Activated CD4-positive, alpha-beta T cell treated with anti-CD3 and anti-CD28 coated beads, Interleukin-2, amount 50 U/mL, for 4 hours (primary cell): ENCODE results near the gene CFAP210.
"Not testable (repeated sequence)": the region's sequence is repeated elsewhere in the genome, so short reads cannot be mapped to it uniquely, and the experiment has no call there.

Source experiments
- DNase-seq, 2 experiments: peaks; one replicate each; pipeline ENCODE4 v3.0.0-alpha.2; 2020

The CFAP210 gene

DNA sequence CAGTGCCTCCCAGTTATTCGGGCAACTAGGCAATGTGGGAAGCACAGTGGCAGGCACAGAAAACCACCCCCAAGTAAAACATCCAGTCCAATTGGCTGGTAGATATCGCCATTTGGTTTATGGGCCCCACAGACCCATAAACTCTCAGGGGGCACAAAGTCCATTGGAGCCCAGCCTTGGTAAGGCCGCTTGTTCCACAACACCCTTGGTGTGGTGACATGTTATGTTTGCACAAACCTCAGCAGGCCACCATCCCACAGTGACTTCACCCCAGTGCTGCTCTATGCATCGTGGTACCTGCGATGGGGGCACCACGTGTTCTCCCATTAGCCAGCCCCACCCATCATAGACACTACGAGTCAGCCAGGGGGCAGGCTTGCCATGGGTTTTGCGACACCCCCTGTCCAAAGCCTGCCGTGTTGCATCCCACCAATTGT lies 18.6 kb upstream of the CFAP210 start:
- DNase-seq = no peak

DNA sequence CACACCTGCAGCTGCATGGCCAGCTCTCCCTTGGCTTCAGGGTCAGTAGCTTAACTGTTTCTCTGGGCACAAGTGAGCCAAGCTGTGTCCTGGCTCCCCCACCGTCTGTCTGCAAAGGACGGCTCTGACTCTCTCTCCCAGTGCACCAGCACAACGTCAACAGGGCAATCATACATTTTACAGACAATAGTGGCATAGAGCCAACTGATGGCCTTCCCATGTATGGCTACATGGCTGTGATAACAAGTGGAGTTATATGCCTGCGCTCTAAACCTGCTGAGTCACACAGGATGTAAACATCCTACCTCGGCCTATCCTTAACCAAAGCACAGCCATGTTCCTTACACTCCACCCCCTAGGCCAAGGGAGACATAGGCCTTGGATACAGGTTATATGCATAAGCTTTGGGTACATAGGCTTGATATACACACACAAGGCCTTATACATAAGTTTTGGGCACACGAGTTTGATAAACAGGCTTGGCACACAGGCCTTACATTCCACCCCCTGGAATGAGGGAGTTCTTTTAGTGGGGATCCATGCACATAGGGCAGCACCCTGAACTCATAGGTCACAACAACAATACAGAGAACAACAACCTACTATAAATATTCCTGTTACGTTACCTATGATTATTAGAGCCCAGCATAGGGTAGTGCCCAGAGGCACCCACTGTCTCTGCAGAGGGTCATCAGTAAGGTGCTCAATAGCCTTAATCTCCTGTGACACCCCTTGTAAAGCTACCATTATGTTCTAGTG lies 17.7 kb upstream of the CFAP210 start:
- no peak for DNase-seq

DNA sequence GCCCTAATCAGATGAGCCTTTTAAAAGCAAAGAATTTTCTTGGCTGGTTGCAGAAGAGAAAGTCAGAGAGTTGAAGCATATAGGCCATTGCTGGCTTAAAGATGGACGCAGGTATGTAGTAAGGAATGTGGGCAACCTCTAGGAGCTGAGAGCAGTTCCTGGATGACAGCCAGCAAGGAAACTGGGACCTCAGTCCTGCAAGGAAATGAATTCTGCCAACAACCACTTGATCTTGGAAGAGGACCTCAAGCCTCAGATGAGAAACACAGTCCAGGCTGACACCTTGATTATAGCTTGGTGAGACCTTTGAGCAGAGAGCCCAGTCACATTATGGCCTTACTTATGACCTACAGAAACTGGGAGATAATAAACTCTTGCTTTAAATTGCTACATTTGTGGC lies 15.8 kb upstream of the CFAP210 start:
- no peak for DNase-seq

DNA sequence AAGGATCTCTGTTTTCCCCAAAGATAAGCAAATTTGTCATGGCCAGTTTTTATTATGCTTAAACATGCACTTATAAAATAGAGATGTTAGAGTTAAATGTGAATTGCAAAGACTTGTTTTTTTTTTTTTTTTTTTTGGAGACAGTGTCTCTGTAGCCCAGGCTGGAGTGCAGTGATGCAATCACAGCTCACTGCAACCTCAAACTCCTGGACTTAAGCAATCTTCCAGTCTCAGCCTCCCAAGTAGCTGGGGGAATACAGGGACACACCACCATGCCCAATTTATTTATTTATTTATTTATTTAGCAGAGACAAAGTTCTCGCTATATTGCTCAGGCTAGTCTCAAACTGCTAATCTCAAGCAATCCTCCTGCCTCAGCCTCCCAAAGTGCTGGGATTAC lies 15.1 kb upstream of the CFAP210 start:
- no peak for DNase-seq

DNA sequence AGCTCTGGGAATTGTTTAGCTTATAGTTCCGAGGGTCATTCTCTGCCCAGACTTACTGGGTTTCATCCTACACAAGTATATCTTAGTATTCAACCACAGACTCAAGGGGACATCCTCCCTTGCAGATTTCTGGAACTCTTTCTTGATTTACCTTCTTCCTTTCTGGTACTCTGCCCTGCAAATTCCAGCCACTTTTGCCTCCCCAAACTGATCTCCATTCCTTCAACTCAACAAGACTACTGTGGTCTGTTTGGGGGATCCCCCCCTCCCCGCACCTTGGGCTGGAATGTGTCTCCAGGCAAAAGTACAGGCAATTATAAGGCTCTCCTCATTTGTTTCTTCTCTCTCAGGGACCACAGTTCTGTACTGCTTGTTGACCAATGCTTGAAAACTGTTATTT lies 13.4 kb upstream of the CFAP210 start:
- DNase-seq = no peak

DNA sequence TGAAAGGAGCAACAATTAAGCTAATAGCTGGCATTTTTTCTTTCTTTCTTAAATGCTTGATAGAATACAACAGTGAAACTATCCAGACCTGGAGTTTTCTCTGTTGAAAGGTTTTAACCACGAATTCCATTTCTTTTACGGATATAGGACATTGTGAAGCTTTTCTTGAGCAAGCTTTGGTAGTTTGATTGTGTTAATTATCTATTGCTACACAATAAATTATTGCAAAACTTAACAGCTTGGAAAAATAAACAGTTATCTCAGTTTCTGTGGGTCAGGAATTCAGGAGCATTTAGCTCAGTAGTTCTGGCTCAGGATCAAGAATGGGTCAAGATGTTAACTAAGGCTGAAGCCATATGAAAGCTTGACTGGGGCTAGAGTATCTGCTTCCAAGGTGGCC lies 11.7 kb upstream of the CFAP210 start:
- DNase-seq = no peak

DNA sequence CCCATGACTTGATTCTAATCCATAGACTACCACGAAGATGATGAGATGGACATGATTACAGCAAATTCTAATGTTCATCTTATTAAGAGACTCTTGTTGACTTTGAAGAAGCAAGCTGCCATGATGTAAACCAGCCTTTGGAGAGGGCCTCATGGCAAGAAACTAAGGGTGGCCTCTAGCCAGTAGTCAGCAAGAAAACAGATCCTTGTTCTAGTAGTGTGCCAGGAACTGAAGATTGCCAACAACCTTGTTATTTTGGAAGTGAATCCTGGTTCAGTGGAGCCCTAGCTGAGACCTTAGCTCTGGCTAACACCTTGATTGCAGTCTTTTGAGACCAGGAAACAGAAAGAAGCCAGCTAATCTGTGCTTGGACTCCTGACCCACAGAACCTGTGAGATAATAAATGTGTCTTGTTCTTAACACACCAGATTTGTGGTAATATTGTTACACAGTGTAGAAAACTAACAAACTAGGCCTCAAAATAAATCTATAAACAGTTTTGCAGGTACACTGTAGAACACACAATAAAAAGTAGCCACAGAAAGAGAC lies 10.0 kb upstream of the CFAP210 start:
- no peak for DNase-seq

DNA sequence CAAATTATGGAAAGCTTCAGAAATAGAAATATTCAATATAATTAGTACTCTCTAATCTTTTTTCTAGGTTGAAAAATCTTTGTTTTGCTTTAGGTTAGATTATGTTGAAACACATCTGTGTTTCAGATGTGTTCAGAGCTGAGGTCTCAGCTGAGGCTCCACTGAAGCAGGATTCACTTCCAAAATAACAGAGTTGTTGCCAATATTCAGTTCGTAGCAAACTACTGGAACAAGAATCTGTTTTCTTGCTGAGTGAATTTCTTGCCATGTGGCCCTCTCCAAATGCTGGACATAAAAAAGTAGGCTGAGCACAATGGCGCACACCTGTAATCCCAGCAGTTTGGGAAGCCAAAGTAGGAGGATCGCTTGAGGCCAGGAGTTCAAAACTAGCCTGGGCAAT lies 8.8 kb upstream of the CFAP210 start:
- no peak for DNase-seq

DNA sequence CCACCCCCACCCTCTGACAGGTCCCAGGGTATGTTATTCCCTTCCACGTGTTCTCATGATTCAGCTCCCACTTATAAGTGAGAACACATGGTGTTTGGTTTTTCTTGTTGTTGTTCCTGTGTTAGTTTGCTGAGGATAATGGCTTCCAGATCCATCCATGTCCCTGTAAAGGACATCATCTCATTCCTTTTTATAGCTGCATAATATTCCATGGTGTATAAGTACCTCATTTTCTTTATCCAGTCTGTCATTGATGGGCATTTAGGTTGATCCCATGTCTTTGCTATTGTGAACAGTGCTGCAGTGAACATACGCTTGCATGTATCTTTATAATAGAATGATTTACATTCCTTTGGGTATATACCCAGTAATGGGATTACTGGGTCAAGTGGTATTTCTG lies 5.0 kb upstream of the CFAP210 start:
- DNase-seq = not testable (repeated sequence)

DNA sequence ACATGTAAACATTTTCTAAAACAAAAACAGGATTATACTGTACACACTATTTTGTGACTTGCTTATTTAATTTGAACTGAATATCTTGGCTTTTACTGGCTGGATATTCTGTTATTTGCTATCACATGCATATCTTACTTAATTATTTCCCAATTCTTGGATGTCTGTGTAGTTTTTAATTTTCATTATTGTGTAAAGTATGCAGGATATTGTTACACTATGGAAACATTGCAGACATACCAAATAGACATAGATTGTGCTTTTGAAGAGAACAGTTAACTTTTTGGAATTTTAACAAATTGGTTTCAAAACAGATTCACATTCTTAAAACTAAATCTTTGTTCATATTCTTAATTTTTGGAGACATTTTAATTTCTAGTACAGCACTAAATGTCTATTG lies 2.2 kb upstream of the CFAP210 start:
- DNase-seq = no peak

DNA sequence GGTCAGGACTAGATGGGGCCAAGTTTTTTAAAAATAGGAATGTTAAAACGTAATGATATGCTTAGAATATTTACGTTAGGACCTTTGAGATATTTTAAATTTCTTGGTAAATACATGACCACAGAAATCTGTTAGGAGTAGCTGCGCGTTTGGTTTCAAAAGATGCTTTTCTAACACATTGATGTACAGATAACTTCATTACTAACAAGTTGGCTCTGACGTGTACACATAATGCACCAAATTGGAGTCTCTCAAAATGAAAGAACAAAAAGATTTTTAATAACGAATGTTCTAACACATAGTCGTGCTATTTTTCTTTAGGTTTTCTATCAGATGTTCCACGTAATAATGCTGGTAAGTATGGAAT lies 672 bp upstream of the CFAP210 start:
- DNase-seq = no peak

DNA sequence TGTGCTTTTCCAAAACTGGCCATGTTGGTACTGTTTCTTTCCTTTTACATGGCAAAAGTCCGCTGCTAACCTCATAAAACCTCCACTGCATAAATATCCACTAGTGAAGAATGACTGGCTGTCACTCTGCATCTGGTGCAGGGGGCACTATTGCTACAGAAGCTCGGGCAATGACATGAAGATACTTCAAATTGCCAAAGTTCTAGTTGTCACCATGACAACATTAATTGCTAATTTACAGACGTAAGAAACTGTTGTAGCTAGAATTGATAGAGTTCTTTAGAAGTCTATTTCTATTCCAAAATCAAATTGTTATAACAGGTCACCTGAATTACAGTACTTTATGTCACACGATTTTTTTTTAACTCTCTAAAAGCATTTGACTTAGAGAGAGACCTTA lies 845 bp downstream of the CFAP210 start:
- no peak for DNase-seq

DNA sequence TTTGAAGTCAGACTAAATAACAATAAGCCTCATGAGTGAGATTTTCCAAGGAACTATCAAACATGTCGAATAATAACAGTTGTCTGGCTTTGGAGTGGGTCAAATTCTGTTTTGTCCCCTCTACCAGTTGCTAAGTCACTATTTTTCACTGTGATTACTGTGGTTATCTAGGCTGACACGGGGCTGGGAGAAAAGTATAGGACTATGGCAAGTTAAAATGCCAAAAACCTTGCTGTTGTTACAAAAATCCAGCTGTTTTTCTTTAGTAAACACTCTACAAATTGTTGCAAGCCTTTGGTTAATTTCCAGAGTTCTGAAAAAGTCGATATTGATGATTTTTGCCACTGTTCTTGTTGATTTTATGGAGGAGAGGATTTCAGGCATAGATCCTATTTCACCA lies 1.5 kb downstream of the CFAP210 start:
- no peak for DNase-seq

DNA sequence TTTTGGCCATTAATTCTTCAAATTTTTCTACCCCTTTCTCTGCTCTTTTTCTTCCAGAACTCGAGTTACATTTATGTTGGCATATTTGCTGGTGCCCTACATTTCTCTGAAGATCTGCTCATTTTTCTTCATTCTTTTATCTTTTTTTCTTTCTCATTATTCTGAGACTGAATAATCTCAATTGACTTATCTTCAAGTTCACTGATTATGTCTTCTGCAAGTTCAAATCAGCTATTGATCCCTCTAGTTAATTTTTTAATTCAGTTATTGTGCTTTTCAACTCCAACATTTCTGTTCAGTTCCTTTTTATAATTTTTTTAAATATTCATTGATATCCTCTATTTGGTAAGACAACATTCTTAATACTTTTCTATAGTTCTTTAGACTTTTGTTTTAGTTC lies 3.2 kb downstream of the CFAP210 start:
- no peak for DNase-seq

DNA sequence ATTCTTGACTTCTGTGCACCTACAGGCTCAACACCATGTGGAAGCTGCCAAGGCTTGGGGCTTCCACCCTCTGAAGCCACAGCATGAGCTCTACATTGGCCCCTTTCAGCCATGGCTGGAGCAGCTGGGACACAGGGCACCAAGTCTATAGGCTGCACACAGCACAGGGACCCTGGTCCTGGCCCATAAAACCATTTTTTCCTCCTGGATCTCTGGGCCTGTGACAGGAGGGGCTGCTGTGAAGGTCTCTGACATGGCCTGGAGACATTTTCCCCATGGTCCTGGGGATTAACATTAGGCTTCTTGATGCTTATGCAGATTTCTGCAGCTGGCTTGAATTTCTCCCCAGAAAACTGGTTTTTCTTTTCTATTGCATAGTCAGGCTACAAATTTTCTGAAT lies 6.3 kb downstream of the CFAP210 start:
- DNase-seq = not testable (repeated sequence)

DNA sequence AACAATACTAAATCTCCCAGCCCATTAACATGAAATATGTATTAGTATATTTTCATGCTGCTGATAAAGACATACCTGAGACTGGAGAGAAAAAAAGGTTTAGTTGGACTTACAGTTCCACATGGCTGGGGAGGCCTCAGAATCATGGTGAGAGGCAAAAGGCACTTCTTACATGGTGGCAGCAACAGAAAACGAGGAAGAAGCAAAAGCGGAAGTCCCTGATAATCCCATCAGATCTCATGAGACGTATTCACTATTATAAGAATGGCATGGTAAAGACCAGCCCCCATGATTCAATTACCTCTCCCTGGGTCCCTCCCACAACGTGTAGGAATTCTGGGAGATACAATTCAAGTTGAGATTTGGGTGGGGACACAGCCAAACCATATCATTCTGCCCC lies 7.4 kb downstream of the CFAP210 start:
- not testable (repeated sequence) for DNase-seq

DNA sequence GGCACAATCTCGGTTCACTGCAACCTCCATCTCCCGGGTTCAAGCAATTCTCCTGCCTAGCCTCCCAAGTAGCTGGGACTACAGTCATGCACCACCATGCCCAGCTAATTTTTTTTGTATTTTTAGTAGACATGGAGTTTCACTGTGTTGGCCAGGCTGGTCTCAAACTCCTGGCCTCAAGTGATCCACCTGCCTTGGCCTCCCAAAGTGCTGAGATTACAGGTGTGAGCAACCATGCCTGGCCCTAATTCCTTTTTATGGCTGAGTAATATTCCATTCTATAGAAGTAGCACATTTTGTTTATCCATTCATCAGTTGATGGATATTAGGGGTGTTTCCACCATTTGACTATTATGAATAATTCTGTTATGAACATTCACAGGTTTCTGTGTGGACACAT lies 9.5 kb downstream of the CFAP210 start:
- DNase-seq = not testable (repeated sequence)

DNA sequence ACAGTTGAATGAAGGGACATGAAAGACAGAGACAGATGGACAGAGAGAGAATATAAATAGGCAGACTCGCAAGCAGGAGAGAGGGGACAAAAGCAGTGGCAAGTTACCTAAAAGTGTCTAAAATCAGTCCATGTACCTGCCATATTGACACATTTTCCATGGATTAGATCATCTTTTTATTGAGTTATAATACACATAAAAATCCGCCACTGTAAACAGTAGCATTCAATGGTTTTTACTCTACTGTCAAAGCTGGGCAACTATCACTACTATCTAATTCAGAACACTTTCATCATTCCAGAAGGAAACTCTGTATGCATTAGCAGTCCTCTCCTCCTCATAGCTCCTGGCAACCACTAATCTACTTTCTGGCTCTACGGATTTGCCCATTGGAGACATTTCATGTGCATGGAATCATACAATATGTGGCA lies 10.1 kb downstream of the CFAP210 start:
- no peak for DNase-seq

DNA sequence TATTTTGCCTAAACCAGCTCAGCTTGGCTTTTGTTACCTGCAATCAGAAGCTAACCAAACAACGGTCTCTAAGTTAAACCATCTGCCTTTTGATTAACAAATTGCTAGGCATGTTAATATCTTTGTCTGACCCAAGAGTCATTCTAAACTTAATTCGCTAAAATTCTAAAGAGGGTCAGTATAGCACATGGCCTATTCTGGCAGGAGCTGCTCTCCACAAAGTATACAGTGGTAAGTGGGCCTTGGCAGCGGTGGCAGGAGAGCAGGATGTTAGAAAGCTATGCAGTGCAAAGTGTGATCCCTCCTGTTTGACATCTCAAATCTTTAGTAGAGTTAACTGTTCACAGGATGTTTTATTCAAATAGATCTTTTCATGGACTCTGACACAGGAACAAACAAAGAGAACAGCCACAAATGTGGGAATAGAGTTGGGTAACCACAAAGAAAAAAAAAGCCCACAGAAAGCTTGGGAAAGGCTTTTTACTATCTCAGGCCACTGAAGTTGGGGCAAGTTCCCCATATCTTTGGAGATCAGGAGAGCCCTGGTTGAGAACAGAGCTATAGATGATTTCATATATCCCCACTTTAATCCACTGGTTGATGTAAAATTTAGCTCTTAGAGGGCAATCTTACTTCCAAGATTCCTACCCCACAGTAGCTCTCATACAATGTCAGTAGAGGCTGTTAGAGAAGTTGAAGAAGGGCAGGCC lies 10.6 kb downstream of the CFAP210 start:
- DNase-seq = no peak

DNA sequence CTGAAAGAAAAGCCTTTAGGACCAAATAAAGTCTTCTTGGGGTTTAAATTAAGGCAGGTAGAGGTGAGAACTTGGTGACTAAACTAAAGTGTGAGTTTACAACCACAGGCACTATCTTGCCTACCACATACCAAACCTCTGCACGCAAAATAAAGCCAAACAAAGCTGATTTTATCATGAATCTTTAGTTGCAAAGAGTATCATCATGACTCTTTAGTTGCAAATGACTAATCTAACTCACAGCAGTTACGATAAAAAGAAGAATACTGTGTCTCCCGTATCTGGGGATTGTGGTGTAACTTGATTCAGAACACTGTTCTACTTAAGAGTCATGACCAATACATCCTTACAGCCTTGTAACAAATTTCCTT lies 11.2 kb downstream of the CFAP210 start:
- DNase-seq = no peak

DNA sequence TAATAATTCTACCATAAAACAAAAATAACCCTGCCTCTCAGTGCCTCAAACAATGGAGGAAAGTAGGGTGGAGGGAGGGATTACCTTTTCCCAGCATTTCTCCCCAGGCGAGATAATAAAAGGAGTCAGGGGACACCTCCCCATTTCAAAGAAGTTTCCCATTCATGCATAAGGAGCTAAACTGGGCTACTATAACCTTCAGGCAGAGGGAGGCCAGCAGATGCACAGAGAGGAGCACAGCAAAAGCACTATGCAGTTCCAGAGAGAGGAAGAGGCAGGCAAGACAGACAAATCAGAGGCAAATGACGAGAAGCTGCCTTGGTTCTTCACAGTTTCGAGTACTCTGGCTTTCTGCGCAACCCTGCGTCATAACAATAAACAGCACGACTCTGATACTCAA lies 17.4 kb downstream of the CFAP210 start:
- no peak for DNase-seq

DNA sequence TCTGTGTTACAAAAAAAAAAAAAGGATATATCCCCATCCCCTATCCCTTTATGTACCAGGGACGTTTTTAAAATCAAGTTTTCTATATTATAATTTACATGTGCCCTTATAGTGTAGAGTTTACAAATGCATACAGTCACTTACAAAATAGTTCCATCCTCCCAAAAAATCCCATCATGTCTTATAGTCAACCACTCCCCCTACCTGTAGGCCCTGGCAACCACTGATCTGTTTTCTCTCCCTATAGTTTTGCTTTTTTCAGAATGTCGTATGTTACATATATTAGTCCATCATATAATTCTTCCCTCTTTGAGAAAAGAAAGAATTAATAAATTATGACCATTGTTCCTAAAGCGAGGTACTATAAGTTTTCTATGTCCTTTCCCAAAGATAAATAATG lies 17.8 kb downstream of the CFAP210 start:
- DNase-seq = no peak

DNA sequence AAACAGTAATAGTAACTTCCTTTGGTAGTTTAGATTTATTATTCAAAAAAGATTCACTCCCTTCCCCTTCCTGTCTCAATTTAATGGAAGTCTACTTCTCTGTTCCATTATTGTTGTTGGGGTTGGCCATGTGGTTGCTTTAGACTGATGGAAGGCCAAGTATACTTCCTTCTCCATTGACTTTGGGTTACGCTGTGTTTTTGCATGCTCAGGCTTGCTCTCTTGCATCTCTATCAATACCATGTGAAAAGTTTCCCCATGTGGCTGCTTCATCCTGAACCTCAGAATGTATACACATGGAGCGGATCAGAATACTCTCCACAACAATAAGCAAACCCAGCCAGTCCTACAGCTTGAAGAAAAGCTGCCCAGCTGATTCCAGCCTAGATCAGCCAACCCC lies 20.3 kb downstream of the CFAP210 start:
- DNase-seq = no peak

DNA sequence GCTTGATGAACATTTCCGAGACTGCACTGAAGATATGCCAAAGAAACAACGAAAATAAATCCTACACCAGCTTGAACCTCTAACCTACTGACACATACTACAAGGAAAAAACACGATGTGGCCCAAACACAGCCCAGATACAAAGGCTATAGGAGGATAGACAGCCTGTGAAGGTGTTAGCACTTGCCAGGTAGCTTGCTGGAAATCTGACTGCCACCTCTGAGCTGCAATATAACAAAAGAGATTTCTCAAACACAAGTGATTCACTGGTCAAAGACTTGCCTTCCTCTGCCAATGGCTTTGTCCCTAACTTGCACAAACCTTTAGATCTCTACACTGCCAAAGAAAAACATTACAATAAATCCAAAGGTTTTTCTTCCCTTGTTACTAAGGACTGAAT lies 21.1 kb downstream of the CFAP210 start:
- DNase-seq = no peak

DNA sequence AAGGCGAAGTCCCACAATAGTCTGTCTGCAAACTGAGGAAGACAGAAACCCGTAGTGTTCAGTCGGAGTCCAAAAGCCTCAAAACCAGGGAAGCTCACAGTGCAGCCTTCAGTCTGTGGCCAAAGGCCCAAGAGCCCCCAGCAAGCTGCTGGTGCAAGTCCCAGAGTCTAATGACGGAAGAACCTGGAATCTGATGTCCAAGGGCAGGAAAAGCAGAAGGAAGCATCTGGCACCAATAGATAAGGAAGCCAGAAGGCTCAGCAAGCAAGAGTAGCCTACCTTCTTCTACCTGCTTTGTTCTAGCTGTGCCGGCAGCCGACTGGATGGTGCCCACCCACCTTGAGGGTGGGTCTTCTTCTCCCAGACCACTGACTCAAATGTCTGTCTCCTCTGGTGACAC lies 21.8 kb downstream of the CFAP210 start:
- DNase-seq = no peak
